ENCODE results near the gene FAM174C.

The FAM174C gene

GRCh38 chr19:1286487-1287353, 11.4 kb downstream of the FAM174C start:
- DNase-seq (ENCODE audit: low spot score) = no peak

- no peak for DNase-seq (ENCODE audit: low spot score)
Observed at GRCh38 chr19:1287354-1288225, 12.3 kb downstream of the FAM174C start.

GRCh38 chr19:1288226-1288612, 12.9 kb downstream of the FAM174C start:
- no peak for DNase-seq (ENCODE audit: low spot score)

- no peak for DNase-seq (ENCODE audit: low spot score)
Observed at GRCh38 chr19:1288833-1289685, 13.7 kb downstream of the FAM174C start.

GRCh38 chr19:1289686-1290025, 14.3 kb downstream of the FAM174C start:
- DNase-seq (ENCODE audit: low spot score) = no peak

GRCh38 chr19:1290196-1290702, 14.9 kb downstream of the FAM174C start:
- no peak for DNase-seq (ENCODE audit: low spot score)

- no peak for DNase-seq (ENCODE audit: low spot score)
Observed at GRCh38 chr19:1290703-1291651, 15.6 kb downstream of the FAM174C start.

- no peak for DNase-seq (ENCODE audit: low spot score)
Observed at GRCh38 chr19:1291761-1292418, 16.6 kb downstream of the FAM174C start.

- no peak for DNase-seq (ENCODE audit: low spot score)
Observed at GRCh38 chr19:1292419-1293151, 17.3 kb downstream of the FAM174C start.

GRCh38 chr19:1293782-1294604, 18.7 kb downstream of the FAM174C start:
- DNase-seq (ENCODE audit: low spot score) = no peak

- no peak for DNase-seq (ENCODE audit: low spot score)
Observed at GRCh38 chr19:1294688-1295087, 19.4 kb downstream of the FAM174C start.

GRCh38 chr19:1295169-1296012, 20.1 kb downstream of the FAM174C start:
- no peak for DNase-seq (ENCODE audit: low spot score)

- DNase-seq (ENCODE audit: low spot score) = no peak
Observed at GRCh38 chr19:1296078-1296477, 20.7 kb downstream of the FAM174C start.

- DNase-seq (ENCODE audit: low spot score) = no peak
Observed at GRCh38 chr19:1296575-1297271, 21.4 kb downstream of the FAM174C start.

GRCh38 chr19:1298235-1298634, 22.9 kb downstream of the FAM174C start:
- no peak for DNase-seq (ENCODE audit: low spot score)

GRCh38 chr19:1299801-1300200, 24.5 kb downstream of the FAM174C start:
- DNase-seq (ENCODE audit: low spot score) = no peak

All from kidney tubule cell (primary cell).